SKM-1 treated with dmso at 0.1 percent for 144 hours (cell line): ENCODE data around the gene ZCCHC14.
"Not testable (repeated sequence)": the region's sequence is repeated elsewhere in the genome, so short reads cannot be mapped to it uniquely, and the experiment has no call there.

ENCODE experiments used
- DNase-seq: peaks from one replicate; lab custom pipeline; 2025; ENCODE audit not compliant: unreplicated experiment; lab: John Stamatoyannopoulos, UW

ZCCHC14 gene

DNA sequence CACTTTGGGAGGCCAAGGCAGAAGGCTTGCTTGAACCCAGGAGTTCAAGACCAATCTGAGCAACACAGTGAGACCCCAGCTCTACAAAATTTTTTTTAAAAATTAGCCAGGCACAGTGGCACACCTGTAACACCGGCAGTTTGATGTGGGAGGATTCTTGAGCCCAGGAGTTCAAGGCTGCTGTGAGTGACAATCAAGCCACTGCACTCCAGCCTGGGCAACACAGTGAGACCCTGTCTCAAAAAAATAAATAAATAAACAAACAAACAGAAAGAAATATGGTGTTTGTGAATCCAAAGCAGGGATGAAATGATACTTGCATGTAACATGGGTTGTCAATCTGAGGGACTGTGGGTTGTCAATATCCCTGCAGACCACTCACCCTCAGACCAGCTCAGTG, 125.9 kb downstream of the ZCCHC14 start:
- DNase-seq = no peak

DNA sequence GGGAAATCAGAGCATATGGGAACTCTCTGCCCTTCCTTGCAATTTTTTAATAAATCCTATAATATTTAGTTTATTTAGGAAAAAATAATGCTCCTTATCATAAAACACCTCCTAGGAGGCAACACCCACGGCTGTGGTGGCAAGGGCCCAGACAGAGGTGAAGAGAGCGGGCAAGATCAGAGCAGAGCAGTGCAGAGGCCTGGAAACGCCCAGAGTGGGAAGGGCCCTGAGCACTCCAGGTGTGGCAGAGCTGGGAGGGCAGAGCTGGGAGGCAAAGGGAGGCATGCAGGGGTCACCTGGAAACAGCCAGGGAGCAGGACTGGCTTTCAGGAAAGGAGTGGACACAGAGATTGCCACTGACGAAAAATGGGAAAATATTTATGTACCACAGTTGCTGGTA, 126.5 kb downstream of the ZCCHC14 start:
- no peak for DNase-seq

- no peak for DNase-seq
Measured at GRCh38 chr16:87365021-87365713, 127.7 kb downstream of the ZCCHC14 start.

- DNase-seq = no peak
Measured at GRCh38 chr16:87363771-87364455, 128.9 kb downstream of the ZCCHC14 start.

DNA sequence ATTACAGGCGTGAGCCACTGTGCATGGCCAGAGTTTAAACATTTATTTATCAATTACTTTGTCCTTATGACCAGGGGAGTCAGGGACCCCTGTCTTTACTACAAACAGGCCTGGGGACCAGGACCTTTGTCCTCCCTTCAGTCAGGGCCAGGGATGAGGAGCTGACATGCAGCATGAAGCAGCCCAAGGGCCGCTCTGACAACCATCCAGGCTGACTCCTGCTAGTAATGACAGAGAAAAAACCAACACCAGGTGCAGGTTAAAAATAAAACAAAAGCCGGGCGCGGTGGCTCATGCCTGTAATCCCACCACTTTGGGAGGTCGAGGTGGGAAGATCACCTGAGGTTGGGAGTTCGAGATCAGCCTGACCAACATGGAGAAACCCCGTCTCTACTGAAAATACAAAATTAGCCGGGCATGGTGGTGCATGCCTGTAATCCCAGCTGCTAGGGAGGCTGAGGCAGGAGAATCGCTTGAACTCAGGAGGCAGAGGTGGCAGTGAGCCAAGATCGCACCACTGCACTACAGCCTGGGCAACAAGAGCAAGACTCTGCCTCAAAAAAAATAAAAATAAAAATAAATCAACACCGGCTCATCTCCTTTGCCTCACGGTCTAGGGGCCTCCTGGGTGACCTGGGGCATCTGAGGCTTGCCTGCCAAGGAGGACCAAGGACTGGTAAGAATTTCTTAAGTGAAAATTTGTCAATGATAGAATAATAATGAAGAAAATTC, 129.8 kb downstream of the ZCCHC14 start:
- DNase-seq = not testable (repeated sequence)

DNA sequence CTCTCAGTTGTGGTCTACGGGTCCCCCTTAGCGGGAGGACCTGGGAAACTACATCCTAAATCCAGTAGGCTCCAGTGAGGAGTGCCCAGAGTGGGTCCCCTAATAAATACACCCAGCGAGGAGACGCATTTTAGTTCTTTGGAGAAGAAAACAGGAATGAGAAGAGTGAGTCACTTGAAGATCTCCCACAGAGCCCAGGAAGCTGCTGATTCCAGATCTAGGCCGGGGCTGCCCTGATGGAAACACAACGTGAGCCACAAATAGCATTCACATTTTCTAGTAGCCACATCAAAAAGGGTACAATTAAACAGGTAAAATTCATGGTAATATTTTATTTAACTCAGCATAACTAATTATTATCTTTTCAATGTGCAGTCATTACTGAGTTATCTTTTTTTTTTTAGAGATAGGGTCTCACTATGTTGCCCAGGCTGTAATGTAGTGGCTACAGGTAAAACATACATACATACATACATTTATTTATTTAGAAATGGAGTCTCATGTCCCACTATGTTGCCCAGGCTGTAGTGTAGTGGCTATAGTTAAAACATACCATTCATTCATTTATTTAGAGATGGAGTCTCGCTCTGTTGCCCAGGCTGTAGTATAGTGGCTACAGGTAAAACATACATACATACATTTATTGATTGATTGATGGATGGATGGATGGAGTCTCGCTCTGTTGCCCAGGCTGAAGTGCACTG, 130.8 kb downstream of the ZCCHC14 start:
- DNase-seq = no peak

- DNase-seq = no peak
Measured at GRCh38 chr16:87360862-87361610, 131.8 kb downstream of the ZCCHC14 start.

GRCh38 chr16:87359121-87359520, 133.7 kb downstream of the ZCCHC14 start:
- no peak for DNase-seq

GRCh38 chr16:87358696-87359095, 134.1 kb downstream of the ZCCHC14 start:
- DNase-seq = no peak

GRCh38 chr16:87358250-87358649, 134.6 kb downstream of the ZCCHC14 start:
- no peak for DNase-seq

DNA sequence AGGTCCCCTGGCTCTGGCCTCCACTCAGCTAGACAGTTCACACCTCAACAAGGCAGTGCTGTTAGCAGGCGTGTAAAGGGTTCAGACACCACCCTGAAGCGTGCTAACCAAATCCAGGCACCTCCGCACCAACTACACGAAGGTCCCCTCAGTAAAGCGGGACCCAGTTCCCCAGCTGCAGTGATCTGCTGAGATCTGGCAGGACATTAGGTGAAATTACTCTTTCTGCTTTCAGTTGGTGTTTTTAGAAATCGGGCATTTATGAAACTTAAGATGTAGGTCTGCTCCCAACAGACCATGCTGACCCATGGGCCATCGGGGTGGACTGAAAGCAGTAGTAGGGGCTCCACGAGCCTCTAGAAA, 136.4 kb downstream of the ZCCHC14 start:
- no peak for DNase-seq
